Activated CD4-positive, alpha-beta T cell treated with anti-CD3 and anti-CD28 coated beads, Interleukin-2, amount 10 ng/mL, durations not matched to agents 7 days and 5 days (primary cell): Measurements from ENCODE around the gene MRPL22. TPM values are rescaled to one million over a fixed set of nuclear protein-coding genes. Genes with fewer than 3 reads are reported as not detected.

Experiments
- CTCF ChIA-PET: fragments of 350-600 bp; sonication (Branson Sonifier 250); formaldehyde crosslinking; loops from one replicate; lab custom pipeline; 2021; ENCODE audit warnings: antibody characterized with exemption; lab: Charles Lee
- POLR2A ChIA-PET: fragments of 350-600 bp; sonication (Branson Sonifier 250); formaldehyde crosslinking; loops from one replicate; lab custom pipeline; 2021; ENCODE audit warnings: antibody characterized with exemption; lab: Charles Lee
- DNase-seq: peaks from one replicate; pipeline ENCODE4 v3.0.0-alpha.2; 2020
- H3K27ac Mint-ChIP-seq: one replicate; pipeline ENCODE4 v1.8.0; 2021; ENCODE audit warnings: mild to moderate bottlenecking, moderate library complexity, mixed read lengths
- H3K27me3 Mint-ChIP-seq: one replicate; pipeline ENCODE4 v1.8.0; 2021; ENCODE audit warnings: mixed read lengths
- H3K36me3 Mint-ChIP-seq: one replicate; pipeline ENCODE4 v1.8.0; 2021; ENCODE audit warnings: low read depth, mixed read lengths
- H3K4me1 Mint-ChIP-seq: one replicate; pipeline ENCODE4 v1.8.0; 2021; ENCODE audit warnings: mixed read lengths
- H3K4me3 Mint-ChIP-seq: one replicate; pipeline ENCODE4 v1.8.0; 2021; ENCODE audit warnings: mild to moderate bottlenecking, moderate library complexity, mixed read lengths
- H3K9me3 Mint-ChIP-seq: one replicate; pipeline ENCODE4 v1.8.0; 2021; ENCODE audit warnings: mixed read lengths
- total RNA-seq, 2 experiments: library from RNA; stranded (reverse); gene quantifications; one replicate each; pipeline ENCODE4 v1.2.3, GENCODE V29; 2021

The MRPL22 gene
- total RNA-seq, 2 experiments from 2014 or later, result 44.2 to 51.0 TPM

DNA sequence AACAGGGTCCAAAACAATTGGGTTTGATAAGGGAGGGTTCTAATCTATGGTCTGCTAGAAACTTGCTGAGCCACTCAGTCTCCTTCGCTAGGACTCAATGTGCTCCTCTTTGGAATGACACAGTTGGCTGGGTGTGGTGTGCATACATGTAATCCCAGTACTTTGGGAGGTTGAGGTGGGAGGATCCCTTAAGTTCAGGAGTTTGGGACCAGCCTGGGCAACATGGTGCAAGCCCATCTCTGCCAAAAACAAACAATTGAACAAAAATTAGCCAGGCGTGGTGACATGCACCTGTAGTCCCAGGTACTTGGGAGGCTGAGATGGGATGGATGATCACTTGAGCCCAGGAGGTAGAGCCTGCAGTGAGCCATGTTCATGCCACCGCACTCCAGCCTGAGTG is 70.0 kb downstream of the MRPL22 start:
- CTCF ChIA-PET, result no interaction called here
- Mint-ChIP-seq H3K27ac (no peak overlapping the region), H3K27me3 (peaks cover 10% of the 10 kb centered on the region), H3K36me3 (no peaks in the 10 kb centered on the region), H3K4me3 (no peak overlapping the region), H3K4me1 (no peaks in the 10 kb centered on the region), H3K9me3 (peaks cover 2% of the 10 kb centered on the region)
- no peak for DNase-seq
- POLR2A ChIA-PET, result no interaction called here

DNA sequence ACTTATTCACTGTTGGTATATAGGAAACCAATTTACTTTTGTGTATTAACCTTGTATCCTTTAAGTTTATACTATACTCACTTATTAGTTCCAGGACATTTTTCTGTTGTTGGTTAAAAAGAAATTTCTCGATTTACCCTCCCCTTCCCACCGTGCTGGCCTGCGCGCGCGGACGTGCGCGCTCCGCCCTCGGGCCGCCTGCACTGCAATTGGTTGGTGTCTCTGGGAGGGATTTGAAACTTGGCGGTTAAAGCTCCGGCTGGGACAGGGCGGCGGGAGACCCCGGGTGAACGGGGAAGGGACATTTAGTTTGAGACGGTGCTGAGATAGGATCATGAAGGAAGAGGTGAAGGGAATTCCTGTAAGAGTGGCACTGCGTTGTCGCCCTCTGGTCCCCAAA is 72.7 kb downstream of the MRPL22 start, which contains the start of gene KIF4B:
Gene KIF4B (plus strand): TSS at position 230 of the 400 bp plus-strand sequence. CDS start 105 bp downstream, at position 335.
- Mint-ChIP-seq H3K27ac (no peak within 1 kb of the TSS), H3K9me3 (no peaks in the 10 kb centered on the region), H3K27me3 (peaks cover 8% of the 10 kb centered on the region), H3K36me3 (no peaks in the 10 kb centered on the region), H3K4me3 (no peak within 1 kb of the TSS), H3K4me1 (no peaks in the 10 kb centered on the region)
- ChIA-PET CTCF (no interaction called here), POLR2A (no interaction called here)
- DNase-seq, result no peak

DNA sequence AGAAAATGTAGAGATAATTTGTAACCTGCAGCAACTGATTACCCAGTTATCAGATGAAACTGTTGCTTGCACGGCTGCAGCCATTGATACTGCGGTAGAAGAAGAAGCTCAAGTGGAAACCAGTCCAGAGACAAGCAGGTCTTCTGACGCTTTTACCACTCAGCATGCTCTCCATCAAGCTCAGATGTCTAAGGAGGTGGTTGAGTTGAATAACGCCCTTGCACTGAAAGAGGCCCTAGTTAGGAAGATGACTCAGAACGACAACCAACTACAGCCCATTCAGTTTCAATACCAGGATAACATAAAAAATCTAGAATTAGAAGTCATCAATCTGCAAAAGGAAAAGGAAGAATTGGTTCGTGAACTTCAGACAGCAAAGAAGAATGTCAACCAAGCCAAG is 74.4 kb downstream of the MRPL22 start:
- ChIA-PET POLR2A (no interaction called here), CTCF (interaction anchor here (1.2 kb wide), 1 partner anchor 9 kb away, joined by 5 read pairs; no protein-coding TSS in a partner anchor)
- no peak for DNase-seq
- no peak overlapping the region for H3K4me3 Mint-ChIP-seq
- H3K9me3 Mint-ChIP-seq, result no peaks in the 10 kb centered on the region
- peaks cover 8% of the 10 kb centered on the region for H3K27me3 Mint-ChIP-seq
- H3K36me3 Mint-ChIP-seq, result no peaks in the 10 kb centered on the region
- H3K27ac Mint-ChIP-seq, result no peak overlapping the region
- no peaks in the 10 kb centered on the region for H3K4me1 Mint-ChIP-seq

DNA sequence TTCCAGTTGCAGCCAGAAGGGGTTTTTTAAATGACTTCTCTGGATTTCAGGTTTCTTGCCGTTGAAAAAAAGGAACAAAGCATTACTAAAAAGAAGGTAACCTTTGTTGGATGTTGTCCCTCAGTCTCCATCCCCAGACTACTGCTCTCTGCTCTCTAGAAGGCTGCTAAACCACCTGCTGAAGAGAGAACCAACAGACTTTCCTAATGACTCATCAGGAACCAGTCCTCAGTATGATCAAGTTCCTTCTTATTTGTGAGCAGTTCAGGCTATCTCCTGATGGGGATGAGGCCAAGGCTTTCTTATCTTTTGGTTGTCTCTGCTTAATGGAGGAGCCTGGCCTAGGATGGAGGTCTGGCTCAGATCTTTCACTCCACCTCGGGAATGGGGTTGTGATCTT is 76.7 kb downstream of the MRPL22 start:
- ChIA-PET POLR2A (no interaction called here), CTCF (no interaction called here)
- Mint-ChIP-seq H3K27me3 (peaks cover 5% of the 10 kb centered on the region), H3K4me3 (no peak overlapping the region), H3K36me3 (no peaks in the 10 kb centered on the region), H3K27ac (no peak overlapping the region), H3K4me1 (no peaks in the 10 kb centered on the region), H3K9me3 (no peaks in the 10 kb centered on the region)
- no peak for DNase-seq

Other genes starting within 250 kb of the MRPL22 start
- gene LARP1, start 185.7 kb upstream of the MRPL22 start, total RNA-seq, result 100 to 1,000 TPM; 203 to 213 TPM
- gene FAXDC2, start 90.5 kb upstream of the MRPL22 start, total RNA-seq, result not detected
- 10 to 100 TPM; 78.7 to 84.7 TPM for gene CNOT8, start 82.4 kb upstream of the MRPL22 start, total RNA-seq
- gene GEMIN5, start 2.9 kb upstream of the MRPL22 start, total RNA-seq, result 10 to 100 TPM; 15.7 to 17.8 TPM
- gene KIF4B, start 72.7 kb downstream of the MRPL22 start, total RNA-seq, result not detected